IPS DF 4.7 (cell line): ENCODE data around the gene PRKCI.
"Not testable (repeated sequence)": the region's sequence is repeated elsewhere in the genome, so short reads cannot be mapped to it uniquely, and the experiment has no call there.

Experiments used
- DNase-seq: peaks from one replicate; pipeline ENCODE4 v3.0.0-alpha.2; 2013; ENCODE audit warnings: low spot score; ENCODE audit errors: extremely low read depth

The PRKCI gene

GRCh38 chr3:170278627-170279026 lies 56.4 kb downstream of the PRKCI start:
- no peak for DNase-seq

DNA sequence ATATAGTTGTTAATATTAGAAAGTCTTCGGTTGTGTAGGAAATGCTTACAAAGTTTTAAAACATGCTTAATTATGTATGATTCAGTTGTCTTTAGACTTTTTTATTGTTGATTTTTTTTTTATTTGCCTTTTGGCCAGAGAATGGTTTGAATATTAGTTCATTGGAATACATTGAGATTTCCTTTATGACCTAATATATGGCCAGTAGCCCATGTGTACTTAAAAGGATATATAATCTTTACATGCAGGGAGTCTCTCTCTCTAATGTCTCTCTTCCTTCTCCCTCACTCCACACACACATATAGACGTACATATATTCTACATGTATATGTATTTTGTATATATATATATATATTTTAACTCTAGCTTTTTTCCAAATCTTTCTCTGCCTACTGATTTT lies 68.0 kb downstream of the PRKCI start:
- DNase-seq: no peak

GRCh38 chr3:170295586-170295985 lies 73.4 kb downstream of the PRKCI start:
- DNase-seq: no peak

GRCh38 chr3:170296703-170297102 lies 74.5 kb downstream of the PRKCI start:
- no peak for DNase-seq

- no peak for DNase-seq
These were observed 79.2 kb downstream of the PRKCI start for GRCh38 chr3:170301405-170301804.

GRCh38 chr3:170302008-170302407 lies 79.8 kb downstream of the PRKCI start:
- DNase-seq: no peak

DNA sequence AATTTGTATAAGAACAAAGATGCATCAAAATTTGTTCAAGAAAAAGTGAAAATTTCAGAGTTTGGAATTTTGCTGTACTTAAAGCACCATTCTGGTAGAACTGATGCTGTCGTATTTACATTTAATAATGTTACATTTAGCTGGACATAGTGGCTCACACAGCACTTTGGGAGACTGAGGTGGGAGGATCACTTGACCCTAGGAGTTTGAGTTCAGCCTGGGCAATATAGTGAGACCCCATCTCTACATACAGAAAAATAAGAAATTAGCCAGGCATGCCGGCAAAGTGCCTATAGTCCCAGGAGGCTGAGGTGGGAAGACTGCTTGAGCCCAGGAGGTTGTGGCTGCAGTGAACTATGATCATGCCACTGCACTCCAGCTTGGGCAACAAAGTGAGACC lies 83.8 kb downstream of the PRKCI start:
- DNase-seq: no peak

DNA sequence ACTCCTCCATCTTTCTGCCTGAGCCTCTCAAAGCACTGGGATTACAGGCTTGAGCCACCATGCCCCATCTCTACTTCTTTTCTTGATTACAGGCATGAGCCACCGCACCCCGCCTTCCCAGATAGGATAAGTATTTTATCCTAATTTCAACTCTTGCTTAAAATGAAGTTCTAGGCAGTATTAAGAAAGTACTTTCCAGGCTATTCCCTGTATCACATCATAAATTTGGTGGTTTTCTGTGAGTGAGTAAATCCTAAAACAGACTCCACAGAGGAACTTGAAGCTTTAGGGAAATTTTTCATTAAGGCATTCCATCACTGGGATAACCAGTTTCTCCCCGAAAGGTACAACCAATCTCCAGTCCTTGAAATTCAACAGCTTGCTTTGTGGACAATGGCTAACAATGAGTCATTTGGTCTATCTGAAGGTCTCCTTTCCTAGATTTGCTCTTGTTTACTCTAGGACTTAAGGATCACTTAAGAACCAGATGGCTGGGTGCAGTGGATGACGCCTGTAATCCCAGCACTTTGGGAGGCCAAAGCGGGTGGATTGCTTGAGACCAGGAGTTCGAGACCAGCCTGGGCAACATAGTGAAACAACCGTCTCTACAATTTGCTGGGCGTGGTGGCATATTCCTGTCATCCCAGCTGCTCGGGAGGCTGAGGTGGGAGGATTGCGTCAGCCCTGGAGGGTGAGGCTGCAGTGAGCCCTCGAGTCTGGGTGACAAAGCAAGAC lies 85.6 kb downstream of the PRKCI start:
- no peak for DNase-seq

DNA sequence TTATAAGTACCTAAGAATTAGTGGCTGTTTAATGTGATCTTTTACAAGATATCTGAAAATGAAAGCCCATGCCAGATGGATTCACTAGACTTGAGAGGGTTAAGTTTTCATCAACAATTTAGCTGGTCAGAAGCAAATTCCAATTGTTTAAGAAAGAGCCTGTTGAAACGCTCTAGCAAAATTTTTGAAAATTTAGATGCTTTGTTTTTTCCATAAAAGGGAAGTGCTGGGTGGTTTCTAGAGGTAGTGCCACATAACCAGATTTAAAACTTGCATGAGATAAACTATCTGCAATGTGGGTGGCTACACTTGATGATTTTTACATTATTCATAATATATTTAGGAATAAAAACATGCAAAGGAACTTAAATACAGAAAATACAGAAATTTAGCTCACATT lies 86.8 kb downstream of the PRKCI start:
- no peak for DNase-seq

DNA sequence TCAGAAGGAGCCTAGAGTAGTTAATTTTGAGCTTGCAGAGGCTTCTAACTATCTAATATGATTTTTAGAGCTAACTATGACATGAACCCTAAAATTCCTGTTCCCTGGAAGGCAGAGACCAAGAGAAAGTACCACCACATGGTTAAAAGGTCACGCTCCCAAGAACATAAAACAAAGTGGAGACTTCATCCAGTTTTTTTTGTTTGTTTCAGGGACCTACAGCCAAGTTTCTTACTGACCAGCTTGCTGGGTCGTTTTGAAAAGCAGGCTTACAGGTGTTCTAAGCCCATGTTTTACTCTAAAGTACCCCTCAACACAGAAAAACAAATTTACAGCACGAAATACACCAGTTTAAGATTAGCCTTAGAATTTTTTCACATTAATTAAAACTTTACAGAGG lies 95.7 kb downstream of the PRKCI start:
- DNase-seq: no peak

DNA sequence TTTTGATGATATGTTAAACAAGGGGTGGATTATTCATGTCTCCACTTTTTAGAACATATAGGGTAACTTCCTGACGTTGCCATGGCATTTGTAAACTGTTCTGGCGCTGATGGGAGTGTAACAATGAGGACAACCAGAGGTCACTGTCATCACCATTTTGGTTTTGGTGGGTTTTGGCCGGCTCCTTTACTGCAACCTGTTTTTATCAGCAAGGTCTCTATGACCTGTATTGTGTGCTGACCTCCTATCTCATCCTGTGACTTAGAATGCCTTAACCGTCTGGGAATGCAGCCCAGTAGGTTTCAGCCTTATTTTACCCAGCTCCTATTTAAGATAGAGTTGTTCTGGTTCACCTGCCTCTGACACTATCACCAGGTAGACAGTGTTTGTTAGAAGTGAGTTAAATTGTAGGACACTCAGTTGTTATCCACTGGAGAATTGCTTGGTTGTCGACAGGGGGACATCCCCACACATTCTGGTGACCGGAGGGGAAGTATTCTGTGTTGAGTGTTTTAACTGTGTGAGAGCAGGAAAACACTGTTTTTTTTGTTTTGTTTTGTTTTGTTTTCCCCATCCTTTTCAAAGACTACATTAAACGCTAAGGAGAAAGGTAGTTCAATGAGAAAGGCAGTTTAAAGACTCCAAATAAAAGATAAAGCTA lies 98.4 kb downstream of the PRKCI start:
- no peak for DNase-seq

- no peak for DNase-seq
These were observed 99.3 kb downstream of the PRKCI start for GRCh38 chr3:170321321-170322034.

GRCh38 chr3:170322566-170323269 lies 100.5 kb downstream of the PRKCI start:
- no peak for DNase-seq

DNA sequence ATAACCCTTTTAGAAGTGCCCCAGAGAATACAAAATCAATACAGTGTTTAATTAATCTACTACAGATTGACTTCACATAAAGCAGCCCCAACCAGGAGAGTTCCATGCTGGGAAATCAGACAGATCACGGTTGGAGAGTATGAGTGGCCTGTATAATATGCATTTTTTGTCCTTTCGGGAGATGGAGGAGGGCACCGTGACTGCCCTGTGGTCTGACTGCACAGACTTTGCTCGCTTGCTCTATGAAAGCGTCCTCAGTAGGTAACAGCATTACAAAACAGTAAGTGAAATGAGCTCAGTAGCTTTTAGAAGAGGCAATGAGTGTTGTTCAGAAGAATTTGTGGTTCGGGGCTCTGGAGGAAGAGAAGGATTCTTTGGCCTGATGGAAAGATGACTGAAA lies 101.1 kb downstream of the PRKCI start:
- DNase-seq: no peak

- no peak for DNase-seq
These were observed 102.7 kb downstream of the PRKCI start for GRCh38 chr3:170324962-170325361.

GRCh38 chr3:170327040-170327808 lies 105.0 kb downstream of the PRKCI start:
- DNase-seq: no peak

GRCh38 chr3:170327868-170328548 lies 105.8 kb downstream of the PRKCI start:
- DNase-seq: not testable (repeated sequence)

- no peak for DNase-seq
These were observed 108.1 kb downstream of the PRKCI start for GRCh38 chr3:170330366-170330765.

DNA sequence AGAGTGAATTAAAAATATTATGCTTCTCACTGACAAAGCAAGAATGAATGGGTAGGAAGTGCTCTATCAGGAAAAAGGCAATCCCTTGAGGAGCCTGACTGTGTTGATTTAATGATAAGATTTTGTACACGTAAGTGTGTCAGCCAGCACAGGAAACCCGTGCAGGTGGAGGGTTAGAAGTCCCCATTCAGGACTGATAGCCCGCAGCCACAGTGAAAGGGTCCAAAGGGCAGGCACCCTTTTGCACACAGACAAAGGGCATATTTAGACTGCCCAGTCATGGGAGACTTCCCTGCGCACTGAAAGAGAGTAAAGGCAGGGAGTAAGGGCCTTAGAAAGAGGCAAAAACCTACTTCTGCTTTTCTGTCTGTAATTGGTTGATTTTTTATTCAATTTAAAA lies 108.9 kb downstream of the PRKCI start:
- no peak for DNase-seq

DNA sequence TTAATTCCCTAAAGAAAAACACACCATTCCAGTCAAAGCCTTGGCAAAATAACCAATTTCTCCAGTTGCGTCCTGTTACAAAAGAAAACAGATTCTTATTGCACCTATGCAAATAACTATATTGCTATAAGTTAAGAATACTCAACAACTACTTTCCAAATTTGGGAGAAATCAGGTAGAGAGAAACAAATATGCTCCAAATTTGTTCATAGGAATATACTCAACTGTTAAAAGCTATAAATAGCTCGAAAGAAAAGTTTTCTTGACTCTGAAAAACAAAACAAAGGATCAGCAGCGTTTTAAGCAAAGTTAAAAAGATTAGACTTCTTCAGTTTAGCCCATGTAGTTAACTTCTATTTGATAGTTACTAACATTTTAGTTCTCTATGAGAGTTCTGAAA lies 115.2 kb downstream of the PRKCI start:
- DNase-seq: no peak
